Hematopoietic multipotent progenitor cell (in vitro differentiated cells): ENCODE data around the gene ST3GAL5. TPM values are rescaled to one million over a fixed set of nuclear protein-coding genes. Genes with fewer than 3 reads are reported as not detected.
A peak's percentile ranks its signal among the peaks of the same experiment; 100 is the strongest.
"Not testable (repeated sequence)": the region's sequence is repeated elsewhere in the genome, so short reads cannot be mapped to it uniquely, and the experiment has no call there.

ENCODE experiments used
- DNase-seq, 3 donors: peaks; one replicate each; pipeline ENCODE4 v3.0.0-alpha.2; 2011 to 2015; ENCODE audit warnings: low read depth in 2 of 3, low spot score in 2 of 3
- total RNA-seq: library from RNA; depleted of rRNA; stranded (reverse); fragments of >200 nt; gene quantifications from one replicate; pipeline ENCODE4 v1.2.3, GENCODE V29; 2012

The ST3GAL5 gene
- total RNA-seq, 1 donor, result 4.0 TPM

GRCh38 chr2:85840091-85840490, 48.7 kb downstream of the ST3GAL5 start:
- no peak for DNase-seq

- no peak for DNase-seq
These were observed 49.3 kb downstream of the ST3GAL5 start for GRCh38 chr2:85839461-85839860.

DNA sequence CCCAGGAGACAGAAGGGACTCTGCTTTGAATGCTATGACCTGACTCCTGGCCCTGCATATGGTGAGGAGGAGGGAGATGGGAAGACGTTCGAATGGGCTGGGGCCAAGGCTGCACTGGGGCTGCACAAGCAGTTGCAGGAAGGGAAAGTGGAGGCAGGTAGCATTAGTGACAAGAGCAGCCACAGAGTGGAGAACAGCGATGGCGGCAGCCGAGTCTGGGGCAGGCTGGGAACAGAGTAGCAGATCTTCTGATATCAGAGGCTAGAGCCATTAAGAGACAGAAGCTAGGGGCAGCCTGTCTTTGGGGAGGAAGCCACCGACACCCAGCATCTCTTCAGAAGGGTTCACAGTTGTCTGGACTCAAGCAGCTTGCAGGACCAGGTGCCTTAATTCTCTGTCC, 50.1 kb downstream of the ST3GAL5 start:
- DNase-seq, result no peak

DNA sequence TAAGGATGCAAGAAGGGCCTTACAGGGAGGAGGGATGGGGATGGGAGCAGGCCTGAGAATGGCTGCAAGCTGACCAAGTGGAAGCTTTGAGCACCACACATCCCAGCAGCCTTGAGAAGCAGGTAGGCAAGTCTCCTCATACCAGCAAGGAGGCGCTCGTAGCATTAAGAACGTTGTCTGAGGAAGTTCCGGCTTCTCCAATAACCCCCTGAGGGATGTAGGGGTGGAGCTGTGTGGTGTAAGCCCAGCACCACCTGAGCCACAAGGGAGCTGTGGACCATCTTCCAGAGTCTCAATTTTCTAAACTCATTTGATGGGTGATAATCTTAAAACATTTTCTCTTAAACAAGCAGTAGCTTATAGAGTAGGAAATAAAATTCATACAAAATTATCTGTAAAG, 50.6 kb downstream of the ST3GAL5 start:
- no peak for DNase-seq

GRCh38 chr2:85834466-85834865, 54.3 kb downstream of the ST3GAL5 start:
- no peak for DNase-seq

GRCh38 chr2:85831735-85832134, 57.1 kb downstream of the ST3GAL5 start:
- no peak for DNase-seq

DNA sequence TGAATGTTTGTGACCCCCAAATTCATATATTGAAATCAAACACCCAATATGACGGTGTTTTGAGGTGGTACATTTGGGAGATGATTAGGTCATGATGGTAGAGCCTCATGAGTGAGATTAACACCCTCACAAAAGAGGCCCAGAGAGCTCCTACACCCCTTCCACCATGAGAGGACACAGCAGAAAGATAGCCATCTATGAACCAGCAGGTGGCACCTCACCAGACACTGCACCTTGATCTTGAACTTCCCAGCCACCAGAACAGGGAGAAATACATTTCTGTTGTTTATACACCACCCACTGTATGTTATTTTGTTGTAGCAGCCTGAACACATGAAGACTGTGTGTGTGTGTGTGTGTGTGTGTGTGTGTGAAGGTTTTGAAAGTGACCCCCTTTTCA, 58.1 kb downstream of the ST3GAL5 start:
- no peak for DNase-seq

DNA sequence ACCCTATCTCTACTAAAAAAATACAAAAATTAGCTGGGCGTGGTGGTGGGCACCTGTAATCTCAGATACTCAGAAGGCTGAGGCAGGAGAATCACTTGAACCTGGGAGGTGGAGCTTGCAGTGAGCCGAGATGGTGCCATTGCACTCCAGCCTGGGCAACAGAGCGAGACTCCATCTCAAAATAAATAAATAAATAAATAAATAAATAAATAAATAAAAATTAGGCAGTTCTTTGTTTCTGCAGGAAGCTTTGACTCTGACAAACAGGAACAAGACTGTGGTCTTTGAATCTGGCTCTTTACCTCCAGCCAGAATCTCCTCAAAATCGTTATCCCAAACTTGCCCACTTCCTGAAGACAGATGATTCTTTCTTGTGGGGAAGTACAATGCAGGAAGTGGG, 59.4 kb downstream of the ST3GAL5 start:
- not testable (repeated sequence) for DNase-seq

DNA sequence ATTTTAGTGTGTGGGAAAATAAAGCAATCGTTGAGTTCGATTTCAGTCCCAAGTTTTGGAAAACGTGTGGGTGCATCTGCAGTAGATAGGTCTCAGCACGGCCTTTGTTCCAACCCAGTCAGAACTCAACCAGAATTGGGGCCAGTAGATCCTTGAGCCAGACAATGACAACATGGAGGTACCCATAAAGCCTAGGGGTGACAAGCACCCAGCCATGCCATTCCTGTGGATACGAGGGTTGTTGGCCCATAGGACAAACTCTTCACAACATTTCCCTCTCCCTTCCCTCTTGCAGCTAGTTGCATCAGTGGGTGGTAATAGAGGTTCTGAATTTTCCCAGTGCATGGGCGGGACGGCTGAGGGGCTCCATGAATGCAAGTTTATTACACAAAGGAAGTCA, 60.1 kb downstream of the ST3GAL5 start:
- no peak for DNase-seq

GRCh38 chr2:85827879-85828569, 60.8 kb downstream of the ST3GAL5 start:
- DNase-seq, result no peak

DNA sequence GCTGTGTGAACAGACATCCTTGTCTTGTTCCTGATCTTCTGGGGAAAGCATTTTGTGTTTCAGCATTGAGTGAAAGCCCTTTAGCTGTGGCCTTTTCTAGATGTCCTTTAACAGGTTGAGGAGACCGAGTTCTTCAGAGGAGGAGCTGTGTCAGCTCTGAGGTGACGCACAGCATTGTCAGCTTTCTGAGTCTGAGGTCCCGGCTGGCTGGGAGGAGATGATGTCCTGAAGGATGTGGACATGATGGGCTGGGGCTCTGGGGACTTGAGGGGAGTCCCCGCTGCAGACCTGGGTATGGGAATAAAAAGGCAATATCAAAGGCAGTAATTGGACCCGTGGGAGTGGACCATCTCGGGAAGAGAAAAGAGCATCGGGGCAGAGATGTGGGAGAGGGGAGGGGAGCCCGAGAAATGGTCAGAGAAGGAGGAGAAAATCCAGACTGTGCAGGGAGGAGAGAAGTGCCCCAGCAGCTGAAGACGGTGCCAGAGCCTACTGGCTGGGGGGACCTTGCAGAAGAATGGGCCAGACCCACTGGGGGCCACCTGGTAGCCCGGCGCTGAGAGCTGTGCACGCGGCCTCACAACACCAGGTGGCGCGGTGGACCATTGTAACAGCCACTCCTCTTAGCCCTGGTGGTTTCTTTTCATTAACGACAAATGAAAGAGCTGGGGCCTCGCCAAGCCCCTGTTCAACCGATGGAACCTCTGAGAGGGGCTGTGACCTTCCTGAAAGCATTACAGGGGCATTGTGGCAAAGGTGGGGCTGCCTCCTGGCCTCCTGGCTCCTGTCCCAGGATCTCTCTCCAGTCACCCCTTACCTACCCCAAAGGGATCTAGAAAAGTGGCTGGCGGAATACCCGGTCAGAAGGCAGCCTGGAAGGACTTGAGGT, 61.6 kb downstream of the ST3GAL5 start:
- peak; percentile 66 to 87 (median 68) for DNase-seq

DNA sequence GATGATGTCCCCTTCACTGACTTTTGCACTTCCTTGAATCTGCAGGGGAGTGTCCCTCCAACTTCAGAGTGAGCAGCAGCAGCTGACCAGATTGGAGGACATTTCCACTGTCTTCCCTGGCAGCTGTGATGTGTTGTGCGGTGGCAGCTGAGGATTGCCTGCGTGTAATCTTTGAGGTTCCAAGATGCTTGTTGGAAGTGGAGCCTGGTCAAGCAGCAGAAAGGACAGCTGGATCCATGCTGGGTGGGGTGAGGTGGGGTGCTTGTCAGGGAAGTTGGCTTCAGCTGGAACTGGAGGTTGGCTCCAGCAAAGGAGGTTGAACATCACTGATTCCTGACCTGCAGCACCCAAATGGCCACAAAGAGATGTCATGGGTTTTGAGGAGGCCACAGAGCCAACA, 64.8 kb downstream of the ST3GAL5 start:
- DNase-seq, result no peak

DNA sequence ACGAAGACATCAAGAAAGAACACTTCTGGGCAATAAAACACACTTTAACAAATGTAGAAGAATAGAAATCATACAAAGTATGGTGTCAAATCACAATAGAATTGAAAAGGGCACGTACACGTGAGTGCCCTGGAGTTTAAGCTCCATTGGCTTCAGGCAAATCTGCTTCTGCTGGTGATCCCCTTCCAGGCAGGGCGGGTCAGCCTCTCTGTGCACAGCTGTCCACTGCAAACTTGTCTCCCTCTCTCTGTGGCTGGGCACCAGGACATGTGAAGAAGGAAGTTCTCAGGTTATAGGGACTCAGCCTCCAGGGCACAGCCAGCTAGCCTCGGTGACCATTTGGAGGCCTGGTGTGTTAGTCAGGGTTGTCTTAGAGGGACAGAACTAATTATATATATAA, 66.0 kb downstream of the ST3GAL5 start:
- DNase-seq, result no peak

DNA sequence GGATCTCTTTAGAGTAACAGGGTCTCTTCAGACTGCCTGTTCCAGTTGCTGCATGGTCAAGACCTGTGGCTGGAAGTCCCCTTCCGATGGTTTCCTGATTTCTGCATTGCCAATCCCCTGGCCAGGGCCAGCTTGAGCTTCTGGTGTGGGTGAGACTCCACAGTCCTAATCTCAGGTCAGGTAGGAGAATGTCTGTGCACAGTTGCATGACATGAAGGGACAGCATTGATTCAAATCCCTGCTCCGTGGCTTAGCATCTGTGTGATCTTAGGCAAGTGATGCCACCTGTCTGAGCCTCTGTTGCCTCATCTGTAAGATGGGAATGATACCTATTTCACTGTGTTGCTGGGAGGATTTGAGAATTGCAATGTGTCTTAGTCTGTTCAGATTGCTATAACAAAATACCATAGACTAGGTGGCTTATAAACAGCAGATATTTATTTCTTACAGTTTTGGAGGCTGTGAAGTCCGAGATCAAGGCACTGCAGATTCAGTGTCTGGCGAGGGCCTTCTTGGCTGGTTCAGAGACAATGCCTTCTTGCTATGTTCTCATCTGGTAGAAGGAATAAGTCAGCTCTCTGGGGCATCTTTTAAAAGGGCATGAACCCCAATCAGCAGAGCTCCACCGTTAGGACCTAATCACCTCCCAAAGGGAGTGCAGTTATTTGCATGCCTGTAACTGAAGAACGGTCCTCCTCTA, 68.8 kb downstream of the ST3GAL5 start:
- DNase-seq, result no peak

DNA sequence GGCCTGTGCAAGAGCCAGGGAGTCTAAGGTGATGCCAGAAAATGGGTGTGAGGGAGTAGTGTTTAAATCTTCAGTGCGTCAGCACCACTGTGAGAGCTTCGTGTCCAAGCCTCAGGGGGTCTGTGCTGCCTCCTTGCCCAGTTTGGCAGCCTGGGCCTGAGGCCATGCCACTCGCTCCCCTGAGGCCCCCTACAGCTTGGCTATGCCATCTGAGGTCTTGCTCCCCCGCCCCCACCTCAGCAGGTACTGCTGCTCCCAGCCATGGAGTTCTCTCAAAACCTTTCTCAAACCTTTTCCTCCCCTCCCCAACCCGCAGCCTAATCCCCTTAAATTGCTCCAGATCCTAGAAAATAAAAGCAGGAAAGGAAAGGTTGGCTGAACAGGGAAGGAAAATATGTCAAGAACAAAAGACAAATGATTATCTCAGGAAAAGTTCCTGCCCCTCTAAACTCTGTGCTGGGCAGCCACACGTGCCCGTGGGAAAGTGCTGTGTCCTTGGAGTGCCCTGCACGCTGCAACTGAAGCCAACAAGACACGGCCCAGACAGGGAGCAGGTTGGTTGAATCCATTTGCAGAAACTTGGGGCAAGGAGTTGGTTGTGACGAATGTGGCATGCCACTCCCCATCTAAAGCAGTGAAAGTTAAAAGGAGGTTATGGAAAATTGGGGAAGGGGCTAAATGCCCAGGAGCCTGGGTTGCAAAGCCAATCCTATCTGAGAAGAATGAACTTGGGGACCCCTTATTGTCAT, 73.8 kb downstream of the ST3GAL5 start:
- no peak for DNase-seq

DNA sequence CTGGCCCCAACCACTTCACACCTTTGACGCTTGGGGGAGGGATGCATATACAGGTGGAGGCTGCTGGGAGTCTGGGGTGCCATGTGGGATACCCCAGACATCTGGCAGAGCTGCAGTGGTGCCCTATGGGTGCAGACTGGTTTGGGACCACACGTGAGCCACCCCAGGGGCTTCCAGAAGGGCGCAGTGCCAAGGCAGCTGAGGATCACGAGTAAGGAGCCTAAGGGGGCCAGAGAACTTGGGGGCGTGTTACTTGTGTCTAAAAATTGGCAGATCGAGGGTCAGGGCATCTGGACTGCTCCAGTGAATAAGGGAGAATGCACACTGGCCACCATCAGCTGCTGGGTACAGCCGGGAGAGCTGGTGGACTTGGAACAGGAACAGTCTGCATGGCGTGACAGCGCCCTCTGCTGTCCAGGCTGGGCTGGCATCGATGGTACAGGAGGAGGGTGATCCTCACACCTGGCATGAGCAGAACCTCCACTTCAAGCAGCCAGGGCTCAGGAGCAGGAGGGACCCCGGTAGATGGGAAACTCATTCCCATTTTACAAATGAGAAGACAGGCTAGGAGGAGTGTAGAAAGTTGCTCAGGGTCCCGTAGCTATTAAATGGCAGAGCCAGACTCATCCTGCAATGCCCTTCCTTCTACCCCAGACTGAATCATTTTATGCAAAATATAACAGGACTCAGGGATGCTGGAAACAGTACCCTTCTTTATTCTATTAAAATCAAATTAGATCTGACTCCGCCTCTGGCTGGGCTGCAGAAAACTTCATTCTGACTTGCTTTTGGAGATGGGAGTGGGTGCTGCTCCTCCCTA, 74.6 kb downstream of the ST3GAL5 start:
- DNase-seq, result peak; percentile 50 to 88 (median 79)

DNA sequence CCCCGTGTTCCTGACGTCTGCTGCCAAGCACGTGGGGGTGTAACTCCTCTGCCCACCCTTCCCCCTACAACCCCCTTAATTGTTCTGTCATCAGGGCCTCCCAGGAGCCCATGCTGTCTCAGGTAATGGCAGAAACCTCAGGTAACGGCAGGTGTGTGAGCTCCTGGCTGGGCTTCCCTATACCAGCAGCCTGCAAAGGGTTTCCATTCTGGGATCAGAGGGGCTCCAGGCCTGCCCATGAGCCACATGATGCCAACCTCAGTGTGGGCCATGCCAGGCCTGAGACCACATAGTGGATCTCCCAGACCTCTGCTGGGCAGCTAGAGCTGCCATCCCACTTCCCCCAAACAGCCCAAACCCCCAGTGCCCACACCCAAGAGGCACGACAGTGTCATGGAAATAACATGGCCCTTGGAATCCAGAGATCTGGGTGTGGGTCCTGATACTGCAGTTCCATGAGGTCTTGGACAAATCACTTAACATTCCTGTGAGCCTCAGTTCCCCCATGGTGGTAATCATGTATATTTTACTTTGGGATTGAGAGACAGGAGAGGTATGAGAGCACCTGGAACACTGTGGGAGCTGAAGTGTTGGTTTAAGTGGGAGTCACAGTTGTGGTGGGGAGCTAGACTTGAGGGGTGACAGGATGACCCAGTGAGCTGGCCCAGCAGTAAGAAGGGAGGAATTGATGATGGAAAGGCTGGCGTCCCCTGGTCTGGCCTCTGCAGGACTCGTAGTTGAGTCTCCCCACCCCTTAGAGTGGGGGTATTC, 75.4 kb downstream of the ST3GAL5 start:
- no peak for DNase-seq

DNA sequence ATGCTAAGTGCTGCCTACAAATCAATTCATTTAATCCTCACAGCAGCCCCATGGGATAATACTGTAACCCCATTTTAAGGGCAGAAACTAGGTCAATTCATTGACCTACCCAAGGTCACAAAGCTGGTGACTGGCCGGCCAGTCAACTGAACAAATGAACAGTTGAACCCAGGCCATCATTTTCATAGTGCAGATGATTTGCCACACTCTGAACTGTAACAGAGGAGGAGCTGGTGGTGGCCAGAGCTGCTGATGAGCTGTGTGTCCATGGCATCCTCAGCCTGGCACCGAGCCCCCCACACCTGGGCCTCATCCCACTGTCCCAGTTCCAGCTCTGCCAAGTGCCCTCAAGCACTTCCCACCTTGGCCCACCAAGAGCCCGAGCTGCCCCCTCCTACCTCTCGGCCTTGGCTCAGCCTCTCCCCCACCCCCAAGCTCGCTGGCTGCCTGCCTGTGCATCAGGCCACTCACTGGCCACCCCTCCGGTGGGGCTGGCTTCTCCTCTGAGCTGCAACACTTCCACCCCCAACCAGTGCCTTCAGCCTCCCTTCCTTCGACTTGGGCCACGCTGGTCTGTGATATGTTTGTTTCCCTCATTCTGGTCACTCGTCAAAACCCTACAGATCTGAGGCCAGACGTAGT, 76.6 kb downstream of the ST3GAL5 start:
- DNase-seq, result no peak
